ENCODE data around the gene LBX2.

GRCh38 chr2:74536166-74536950, 37.0 kb upstream of the LBX2 start:
- TF ChIP-seq, protein P1, sequence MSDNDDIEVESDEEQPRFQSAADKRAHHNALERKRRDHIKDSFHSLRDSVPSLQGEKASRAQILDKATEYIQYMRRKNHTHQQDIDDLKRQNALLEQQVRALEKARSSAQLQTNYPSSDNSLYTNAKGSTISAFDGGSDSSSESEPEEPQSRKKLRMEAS (IDR thresholded peaks at IDR 0.05; ENCODE audit: low read depth) = no peak
- TF ChIP-seq CTCF (IDR thresholded peaks at IDR 0.05) (no peak), MXI1 (IDR thresholded peaks at IDR 0.05; ENCODE audit: low read depth, low read length) (no peak), SMC3 (IDR thresholded peaks at IDR 0.05; ENCODE audit: low read depth, low read length) (no peak), JUND (IDR thresholded peaks at IDR 0.05) (no peak), POLR2AphosphoS5 (IDR thresholded peaks at IDR 0.05; ENCODE audit: low read depth, low read length) (no peak), RCOR1 (IDR thresholded peaks at IDR 0.05; ENCODE audit: low read length) (no peak), EP300 (IDR thresholded peaks at IDR 0.05; ENCODE audit: borderline replicate concordance in 1 of 2, low read depth in 1 of 2, low read length in 1 of 2) (no peak)
